HS-5 (cell line): ENCODE measurements around the gene VPS9D1.

Experiments
- DNase-seq: peaks from one replicate; pipeline ENCODE4 v3.0.0-alpha.2; 2012; ENCODE audit warnings: low read depth

The VPS9D1 gene

DNA sequence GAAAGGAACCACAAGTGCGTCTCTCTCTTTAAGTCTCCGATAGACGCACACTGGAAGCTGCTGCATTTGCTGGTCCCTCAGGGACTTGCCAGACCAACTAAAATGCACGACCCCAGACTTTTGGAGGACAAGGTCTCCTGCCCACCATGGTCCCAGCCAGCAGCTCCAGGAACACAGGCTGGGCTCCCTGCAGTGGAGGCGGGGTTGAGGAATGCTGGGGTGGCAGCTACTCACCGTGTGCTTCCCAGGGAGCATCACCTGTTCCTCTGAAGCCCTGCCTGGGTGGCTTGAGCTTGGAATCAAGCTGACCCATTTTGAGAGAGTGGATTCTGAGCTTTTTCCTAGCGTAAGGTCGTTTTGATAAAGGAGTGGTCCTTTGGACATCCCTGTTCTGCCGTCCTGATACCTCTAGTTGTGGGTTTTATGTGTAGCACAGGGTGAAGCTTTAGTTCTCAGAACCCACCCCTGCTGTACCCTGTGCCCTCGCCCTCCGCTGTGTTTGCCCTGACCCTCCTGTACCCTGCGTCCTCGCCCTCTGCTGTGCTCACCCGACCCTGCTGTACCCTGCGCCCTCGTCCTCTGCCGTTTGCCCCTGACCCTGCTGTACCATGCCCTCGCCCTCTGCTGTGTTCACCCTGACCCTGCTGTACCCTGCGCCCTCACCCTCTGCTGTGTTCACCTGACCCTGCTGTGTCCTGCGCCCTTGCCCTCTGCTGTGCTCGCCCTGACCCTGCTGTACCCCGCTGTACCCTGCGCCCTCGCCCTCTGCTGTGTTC, 11.6 kb upstream of the VPS9D1 start:
- no peak for DNase-seq

DNA sequence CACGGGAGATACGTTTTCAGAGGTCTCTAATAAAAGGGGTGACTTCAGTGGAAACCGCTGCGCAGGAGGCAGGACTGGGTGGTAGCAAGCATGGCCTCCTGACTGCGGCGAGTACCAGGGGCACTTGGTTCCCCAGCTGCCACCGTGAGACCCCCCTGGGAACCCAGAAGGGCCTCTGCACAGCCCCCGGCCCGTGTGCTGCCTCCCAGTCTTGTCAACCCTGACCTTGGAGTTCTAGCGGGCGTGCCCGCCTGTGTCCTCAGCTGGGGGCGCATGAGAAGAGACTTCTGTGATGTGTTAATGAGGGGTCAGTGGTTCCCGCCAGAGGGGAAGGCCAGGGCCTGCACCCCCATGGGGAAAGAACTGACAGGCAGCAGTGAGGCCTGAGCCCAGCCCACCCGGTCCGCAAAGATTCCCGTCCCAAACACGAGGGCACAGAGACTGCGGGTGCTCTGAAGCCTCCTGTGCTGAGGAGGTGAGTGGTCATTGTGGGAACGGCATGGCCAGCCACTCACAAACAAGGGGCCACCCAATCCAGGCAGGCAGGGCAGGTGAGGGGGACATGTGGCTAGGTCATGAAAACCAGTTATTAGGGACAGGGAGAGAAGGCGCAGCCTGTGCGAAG, 10.0 kb upstream of the VPS9D1 start:
- no peak for DNase-seq

DNA sequence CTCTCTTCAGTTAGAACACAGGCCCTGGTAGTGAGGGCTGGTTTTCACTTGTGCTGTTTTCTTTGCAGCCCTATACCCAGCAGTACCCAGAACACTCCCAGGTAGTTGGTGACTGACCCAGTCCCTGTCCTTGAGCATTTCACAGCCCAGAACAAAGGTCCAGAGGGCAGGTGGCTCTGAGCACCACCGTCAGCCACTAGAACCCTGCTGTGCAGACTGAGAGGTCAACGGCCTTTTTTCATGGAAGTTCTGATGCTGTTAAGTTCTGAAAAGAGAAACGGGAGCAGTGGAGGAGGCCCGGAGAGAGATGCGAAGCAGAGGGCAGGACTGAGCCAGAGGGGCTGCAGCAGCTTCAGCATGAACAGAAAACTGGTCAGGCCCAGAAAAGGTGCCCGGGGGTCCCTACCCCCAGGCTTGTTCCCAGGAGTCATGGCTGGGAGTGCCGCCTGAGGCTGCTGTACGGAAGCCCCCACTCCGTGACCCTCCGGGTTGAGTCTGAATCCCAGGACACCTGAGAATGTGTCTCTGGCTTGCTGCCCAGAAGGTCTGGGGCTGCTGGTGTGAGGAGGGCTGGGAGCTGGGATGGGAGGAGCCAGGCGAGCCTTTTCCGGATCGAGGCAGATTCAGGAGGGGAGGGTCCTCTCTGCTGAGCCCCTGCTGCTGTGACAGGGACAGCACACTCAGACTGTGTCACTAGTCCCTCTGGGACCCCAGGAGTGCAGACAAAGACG, 9.3 kb upstream of the VPS9D1 start:
- no peak for DNase-seq

DNA sequence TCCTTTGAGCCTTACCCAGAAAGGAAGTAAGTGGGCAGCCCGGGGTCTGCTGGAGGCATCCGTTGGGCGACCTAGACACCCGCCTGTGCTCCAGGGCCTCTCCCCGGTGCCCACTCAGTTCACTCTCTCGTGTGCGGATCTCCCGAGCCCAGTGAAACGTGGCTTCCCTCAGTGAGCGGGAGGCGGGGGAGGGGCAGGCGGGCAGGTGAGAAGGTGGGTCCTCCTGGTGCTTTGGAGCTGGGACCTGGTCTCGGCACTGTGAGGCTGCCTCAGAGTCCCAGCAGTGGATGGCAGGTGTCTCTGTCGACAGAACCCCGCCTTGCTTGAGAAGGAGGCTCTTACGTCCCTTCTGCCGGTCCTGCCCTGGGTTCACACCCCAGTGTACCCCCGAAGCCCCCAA, 8.6 kb upstream of the VPS9D1 start:
- DNase-seq: no peak

DNA sequence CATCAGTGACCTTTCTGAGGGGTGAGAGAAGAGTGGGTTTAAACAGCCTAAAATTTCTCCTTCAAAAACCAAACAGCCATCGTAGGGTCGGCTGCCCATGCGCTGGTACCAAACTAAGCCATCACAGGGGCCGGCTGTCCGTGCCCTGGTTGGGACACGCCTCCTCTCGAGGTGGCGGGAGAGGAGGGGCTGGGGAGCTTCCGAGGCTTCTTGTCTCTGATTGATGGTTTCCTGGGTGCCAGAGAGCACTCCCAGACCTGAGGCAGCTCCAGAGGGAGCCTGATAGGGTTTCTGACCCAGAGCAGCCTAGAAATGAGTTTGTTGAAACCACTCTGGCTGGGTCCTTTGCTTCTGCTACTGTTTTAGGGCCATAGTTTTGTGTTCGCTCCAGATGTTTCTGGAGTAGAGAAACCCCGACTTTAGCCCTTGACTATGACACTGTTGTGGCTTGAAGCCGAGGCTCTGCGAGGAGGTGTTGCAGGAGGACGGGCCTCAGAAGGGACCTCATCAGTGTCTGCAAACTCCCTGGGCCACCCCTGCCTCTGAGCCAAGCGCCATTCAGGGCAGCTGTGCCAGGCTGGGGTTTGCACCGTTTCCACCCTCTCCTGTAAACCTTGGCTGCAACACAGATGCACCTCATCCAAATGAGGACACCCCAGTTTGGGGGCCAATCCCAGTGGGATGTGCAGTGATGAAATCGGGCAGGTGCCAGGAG, 6.9 kb upstream of the VPS9D1 start:
- DNase-seq: no peak

DNA sequence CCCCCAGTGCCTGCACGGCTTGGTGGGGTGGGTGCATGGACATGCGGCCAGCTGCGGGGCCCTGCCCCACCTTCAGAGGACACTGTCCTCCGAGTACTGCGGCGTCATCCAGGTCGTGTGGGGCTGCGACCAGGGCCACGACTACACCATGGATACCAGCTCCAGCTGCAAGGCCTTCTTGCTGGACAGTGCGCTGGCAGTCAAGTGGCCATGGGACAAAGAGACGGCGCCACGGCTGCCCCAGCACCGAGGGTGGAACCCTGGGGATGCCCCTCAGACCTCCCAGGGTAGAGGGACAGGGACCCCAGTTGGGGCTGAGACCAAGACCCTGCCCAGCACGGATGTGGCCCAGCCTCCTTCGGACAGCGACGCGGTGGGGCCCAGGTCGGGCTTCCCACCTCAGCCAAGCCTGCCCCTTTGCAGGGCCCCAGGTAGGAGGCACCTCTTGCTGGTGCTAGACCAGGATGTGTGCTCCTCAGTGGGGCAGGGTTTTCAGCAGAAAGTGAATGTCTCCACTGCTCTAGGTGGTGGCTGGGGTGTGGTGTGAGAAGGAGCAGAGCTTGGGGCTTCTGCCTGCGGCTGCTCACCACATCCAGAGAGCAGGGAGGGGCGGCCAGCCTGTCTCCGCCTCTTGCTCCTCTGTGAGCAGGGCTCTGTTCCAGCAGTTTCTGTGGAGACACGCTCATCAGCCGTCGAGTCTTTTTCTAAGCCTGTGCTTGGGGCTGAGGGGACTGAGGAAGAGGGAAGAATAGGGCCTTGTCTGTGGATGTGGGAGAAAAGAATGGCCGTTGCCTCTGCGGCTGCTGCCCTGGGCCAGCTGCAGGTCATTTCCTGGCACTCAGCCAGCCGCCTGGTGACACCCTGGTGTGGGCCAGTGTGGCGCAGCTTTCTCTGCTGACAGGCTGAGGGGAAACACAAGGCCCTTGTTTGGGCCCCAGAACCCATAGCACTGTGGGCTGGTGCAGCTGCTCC, 2.9 kb upstream of the VPS9D1 start:
- DNase-seq: no peak

DNA sequence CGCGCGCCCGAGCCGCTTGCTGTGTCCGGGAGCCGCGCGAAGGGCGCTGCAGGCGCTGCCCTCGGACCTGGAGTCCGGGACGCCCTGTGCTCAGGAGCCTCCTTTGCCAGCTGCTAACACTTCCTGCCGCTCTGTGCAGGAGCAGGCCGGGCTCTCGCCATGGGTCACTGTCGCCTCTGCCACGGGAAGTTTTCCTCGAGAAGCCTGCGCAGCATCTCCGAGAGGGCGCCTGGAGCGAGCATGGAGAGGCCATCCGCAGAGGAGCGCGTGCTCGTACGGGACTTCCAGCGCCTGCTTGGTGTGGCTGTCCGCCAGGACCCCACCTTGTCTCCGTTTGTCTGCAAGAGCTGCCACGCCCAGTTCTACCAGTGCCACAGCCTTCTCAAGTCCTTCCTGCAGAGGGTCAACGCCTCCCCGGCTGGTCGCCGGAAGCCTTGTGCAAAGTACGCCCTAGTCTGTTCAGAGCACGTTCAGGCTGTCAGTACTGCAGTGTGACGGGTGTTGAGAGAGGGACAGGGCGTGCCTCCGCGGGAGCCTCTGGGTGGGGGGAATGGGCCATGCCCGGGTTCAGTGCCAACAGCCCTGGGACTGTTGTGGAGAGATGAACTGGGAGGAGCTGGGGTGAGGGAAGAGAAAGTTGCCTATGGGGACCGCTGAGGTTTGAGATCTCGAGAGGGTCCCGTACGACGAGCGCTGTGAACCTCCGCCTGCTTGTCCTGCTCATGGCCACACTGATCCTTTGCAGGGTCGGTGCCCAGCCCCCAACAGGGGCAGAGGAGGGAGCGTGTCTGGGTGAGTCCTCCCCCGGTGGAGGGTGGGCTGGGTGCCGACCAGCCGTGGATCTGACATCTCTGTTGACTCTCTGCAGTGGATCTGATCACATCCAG, 1.9 kb upstream of the VPS9D1 start:
- DNase-seq: no peak

DNA sequence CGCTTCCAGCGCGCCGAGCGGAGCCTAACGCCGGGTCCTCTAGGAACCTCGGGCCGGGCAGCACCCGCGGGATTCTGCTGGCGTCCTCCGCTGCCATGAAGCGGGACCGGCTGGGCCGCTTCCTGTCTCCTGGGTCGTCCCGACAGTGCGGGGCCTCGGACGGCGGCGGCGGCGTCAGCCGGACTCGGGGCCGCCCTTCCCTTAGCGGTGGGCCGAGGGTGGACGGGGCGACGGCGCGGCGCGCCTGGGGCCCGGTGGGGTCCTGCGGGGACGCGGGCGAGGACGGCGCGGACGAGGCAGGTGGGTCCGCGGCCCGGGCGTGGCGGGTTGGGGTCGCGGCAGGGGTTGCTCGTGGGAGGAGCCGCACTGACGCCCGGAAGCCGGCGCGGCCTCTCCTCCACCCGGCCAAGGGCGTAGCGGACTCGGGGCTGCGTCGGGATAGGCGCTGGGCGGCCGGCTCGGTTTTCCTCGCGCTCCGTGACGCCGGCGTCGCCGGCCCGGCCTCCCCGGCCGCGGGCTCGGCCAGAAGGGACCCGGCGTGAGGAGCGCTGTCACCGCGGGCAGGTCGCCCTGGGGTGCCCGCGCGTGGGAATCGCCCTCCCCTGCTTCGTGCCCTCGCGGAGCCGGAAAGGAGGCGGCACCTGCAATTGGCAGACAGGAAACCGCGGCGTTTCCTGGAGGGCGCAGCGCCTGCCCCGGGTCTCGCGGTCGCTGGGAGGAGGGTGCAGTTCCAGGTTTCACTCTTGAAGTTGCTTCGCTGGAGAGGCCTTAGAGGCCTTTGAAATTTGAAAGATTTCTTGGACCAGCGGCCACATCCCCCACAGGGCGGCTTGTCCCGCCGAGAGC, 1.1 kb upstream of the VPS9D1 start:
- DNase-seq: no peak

DNA sequence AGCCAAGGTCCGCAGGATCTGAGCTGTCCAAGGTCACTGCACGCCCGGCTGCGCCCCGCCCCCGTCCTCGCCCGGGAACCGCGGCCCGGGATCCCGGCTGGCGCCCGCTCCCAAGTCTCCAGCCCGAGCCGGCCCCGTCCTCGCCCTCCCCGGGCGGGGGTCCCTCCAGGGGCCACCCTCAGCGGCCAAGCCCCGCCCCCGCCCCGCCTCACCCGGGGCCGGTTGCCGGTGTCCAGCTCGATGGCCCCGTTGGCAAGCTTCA, 216 bp downstream of the VPS9D1 start:
- DNase-seq: no peak

DNA sequence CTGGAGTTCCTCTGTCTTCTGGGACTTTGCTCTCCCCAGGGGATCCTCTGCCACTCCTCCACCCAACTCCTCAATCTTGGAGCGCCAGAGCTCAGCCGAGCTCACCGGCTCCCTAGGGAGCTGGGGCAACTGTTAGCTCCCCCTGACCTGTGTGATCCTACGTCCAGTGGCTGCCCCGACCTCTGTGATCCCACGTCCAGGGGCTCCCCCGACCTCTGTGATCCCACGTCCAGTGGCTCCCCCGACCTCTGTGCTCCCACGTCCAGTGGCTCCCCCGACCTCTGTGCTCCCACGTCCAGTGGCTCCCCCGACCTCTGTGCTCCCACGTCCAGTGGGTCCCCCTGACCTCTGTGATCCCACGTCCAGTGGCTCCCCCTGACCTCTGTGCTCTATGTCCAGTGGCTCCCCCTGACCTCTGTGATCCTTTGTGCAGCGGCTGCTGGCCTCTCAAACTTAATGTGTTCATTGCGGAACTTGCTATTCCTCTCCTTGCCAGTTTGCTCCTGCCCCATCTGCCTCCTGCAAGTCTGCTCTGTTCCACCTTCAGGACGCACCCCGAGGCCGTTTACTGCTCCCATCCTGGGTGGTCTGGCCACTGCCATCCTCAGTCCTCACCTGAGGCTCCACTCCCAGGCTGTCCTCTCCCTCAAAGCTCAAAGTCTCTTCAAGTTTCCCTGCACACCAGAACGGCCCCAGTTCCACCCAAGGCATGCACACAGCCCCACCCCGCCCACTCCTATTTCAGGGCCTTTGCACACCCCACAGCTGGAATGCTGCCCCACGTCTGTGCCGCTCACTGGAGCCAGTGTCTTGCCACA, 2.8 kb downstream of the VPS9D1 start:
- no peak for DNase-seq

DNA sequence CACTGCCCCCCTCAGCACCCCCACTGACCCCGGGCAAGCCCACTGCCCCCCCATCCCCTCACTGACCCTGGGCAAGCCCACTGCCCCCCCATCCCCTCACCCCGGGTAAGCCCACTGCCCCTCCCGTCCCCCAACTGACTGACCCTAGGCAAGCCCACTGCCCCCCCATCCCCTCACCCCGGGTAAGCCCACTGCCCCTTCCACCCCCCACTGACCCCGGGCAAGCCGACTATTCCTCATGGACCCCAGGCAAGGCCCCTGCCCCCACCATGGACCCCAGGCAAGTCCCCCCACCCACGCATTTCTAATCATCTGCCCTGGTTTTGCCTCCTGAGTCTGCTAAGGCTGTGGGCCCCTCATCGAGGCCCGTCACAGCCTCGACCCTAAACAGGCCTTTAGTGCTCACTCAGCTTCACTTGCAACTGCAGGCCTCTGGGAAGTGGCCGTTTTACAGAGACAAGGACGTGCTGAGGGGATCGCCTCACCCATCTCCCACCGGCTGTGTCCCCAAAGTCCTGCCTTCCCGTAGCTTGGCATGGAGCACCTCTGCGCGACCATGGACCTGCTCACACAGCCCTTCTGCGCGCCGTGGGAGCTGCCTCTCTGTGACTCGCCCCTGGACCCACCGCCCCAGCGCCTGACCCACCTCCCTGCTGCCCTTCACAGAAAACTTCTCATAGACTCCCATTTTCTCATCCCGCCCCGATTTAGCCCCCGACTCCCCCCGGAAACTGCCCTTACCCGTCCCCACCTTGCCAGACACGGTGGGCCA, 3.6 kb downstream of the VPS9D1 start:
- DNase-seq: no peak

DNA sequence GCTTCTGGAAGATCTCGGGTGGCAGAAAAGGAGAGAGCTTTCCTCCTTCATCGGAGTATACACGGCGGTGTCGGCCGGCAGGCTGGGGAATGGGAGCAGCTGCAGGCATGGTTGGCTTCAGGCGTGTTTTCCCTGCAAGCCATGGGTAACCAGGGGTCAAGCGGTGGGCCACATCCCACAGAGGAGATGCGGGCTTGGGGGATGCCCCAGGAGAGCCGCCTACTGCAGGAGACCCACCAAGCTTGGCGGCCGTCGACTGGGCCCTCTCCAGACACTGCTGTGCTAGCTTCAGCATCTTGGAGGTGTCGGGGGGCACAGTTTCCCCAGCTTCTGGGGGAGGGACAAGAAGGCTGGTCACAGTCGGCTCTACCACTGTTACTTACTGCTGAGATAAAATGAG, 4.2 kb downstream of the VPS9D1 start:
- DNase-seq: no peak

DNA sequence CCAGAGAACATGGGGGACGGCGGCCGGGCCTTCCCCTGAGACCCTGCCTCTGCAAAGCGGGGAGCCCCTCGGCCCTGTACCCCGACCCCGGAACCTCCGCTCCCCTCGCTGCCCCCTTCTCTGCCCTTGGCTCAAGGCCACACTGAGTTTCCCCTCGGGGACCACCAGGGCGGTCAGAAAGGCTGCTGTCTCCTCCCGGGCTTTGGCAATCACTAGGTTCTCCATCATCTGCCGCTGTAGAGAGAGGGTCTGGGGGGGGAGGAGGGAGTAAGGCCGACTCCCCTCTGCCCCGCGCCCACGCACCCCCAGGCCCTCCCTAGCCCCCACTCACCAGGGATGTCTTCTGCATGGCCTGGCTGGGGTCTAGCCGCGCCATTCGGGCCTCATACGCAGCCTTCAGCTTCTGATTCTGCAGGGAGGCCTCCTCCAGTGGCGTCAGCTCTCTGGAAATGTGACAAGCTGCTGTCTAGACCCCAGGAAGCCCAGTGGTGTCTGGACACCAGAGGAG, 8.4 kb downstream of the VPS9D1 start:
- DNase-seq: no peak

DNA sequence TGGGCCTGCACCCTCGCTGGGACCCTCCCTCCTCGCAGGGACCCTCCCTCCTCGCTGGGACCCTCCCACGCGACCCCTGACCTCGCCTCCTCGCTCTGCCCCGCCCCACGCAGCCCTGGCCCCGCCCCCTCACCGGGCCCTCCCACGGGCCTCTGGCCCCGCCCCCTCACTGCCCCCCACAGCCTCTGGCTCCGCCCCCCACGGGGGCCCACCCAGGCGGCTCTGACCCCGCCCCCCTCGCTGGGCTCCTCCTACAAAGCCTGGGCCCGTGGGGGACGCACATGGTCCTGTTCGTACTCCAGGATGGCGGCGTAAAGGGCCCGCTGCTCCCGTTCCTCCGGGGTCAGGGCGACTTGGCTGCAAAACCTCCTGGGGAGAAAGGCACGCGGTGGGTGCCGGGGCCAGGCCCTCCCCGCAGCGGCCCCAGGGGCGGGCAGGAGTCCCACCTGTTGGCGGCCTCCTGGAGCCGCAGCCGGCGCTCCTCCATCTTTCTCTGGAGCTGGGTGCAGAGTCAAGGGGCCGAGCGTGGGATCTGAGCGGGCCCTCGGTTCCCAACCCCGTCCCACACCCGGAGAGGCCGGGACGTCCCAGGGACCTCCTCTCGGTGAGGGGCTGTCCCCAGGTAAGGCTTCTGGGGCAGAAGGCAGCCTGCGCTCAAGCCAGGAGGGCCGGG, 9.0 kb downstream of the VPS9D1 start:
- DNase-seq: no peak

DNA sequence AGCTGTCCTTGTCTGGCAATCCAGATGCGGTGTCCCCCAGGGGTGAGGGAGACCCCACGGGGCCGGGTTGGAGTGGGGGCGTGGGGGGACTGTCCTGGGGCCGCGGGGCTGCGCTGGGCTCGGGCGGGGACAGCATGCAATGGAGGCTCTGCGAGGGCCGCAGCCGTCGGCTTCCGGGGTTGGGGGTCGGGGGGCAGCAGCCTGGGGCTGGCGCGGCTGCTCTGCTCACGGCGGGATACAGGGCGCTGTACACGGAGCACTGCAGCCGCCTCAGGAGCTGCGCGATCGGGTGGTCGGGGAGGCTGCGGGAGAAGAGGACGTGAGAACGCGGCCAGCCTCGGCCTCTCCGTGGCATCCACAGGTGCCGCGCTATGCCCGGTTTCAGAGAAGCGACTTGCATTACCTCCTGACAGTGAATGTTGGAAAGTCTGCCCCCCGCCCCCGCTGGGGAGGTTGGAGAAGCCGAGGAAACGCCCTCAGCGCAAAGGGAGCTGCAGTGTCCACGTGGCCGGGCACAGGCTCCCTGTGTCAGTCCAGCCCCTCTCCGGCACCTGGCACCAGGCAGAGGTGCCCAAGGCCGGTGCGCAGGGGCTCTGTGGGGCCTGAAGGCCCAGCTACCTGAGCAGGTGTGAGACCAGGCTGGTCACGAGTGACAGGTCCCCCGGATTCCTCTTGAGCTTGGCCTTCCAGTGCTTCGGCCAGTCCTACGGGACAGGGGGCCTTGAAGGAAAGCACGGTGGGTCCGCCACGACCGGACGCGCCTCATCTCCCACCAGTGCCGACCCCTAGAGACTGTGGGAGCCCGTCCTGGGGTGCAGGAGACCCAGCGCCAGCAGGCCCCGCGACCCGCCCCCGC, 9.8 kb downstream of the VPS9D1 start:
- no peak for DNase-seq

DNA sequence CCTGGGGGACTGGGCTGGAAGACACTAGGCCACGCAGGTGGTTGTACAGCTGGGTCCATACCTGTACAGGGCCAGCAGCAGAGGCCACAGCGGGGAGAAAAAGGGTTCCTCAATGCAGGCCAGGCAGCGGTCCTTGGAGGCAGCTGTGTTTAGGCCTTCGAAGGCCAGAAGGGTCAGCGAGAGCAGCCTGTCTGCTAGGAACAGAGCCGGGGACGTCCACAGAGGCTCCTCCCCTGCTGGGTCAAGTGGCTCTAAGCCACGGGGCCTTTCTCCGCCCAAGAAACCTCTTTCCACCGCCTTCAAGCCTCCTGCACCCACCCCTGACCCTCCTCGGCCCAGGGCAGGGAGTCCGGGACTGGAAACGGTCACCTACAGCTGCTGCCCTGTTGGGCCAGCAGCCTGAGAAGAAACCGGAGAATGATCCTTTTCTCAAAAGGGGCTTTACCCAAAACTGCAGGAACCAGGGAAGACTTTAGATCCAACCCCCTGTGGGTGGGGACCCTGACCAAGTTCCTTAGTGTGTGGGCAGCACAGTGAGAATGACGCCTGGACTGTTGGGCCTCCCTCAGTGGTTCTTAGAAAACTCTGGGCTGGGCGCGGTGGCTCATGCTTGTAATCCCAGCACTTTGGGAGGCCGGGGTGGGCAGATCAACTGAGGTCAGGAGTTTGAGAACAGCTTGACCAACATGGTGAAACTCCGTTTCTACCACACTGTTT, 10.8 kb downstream of the VPS9D1 start:
- DNase-seq: no peak
